ENCODE measurements around the gene EDIL3.
"Not testable (repeated sequence)": the region's sequence is repeated elsewhere in the genome, so short reads cannot be mapped to it uniquely, and the experiment has no call there.

The EDIL3 gene

GRCh38 chr5:84059672-84060071 is 325.0 kb downstream of the EDIL3 start:
- no peak for DNase-seq (ENCODE audit: low spot score)

DNA sequence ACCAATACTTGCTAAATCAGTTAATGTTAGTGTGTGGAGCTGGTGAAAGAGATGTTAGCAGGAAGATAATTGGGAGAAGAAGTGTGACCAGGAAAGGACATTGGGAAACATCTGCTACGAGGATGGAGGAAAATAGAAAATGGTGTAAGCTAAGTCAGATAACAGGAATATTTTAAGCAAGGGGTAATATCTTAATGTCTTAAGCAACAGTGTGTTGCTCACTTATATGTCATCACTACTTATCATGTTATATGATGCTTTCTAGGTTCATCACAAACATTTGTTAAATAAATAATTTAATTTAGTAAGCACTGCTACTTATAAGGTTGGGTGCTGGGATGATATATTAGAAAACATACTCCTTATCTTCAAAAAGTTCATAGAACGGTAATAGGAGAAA is 326.1 kb downstream of the EDIL3 start:
- no peak for DNase-seq (ENCODE audit: low spot score)

- DNase-seq (ENCODE audit: low spot score), result no peak
These were observed 327.5 kb downstream of the EDIL3 start for GRCh38 chr5:84057211-84057610.

DNA sequence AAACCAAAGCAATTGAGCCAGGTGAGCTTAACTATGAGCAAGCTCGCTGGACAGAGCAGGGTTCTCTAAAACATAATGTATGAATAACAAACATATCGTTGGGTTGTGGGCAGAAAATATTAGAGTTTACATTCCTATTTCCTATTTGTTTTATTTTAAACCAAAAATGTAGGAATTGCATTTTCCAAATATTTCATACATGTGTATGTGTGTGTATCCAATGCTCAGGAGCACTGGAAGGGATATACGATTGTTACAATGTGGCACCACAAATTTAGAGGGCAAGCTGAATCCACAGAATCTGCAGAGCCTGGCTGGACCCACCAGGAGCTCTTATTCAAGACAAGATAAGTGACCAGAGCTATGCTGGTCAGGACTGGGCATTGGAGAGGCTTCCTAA is 338.7 kb downstream of the EDIL3 start:
- no peak for DNase-seq (ENCODE audit: low spot score)

DNA sequence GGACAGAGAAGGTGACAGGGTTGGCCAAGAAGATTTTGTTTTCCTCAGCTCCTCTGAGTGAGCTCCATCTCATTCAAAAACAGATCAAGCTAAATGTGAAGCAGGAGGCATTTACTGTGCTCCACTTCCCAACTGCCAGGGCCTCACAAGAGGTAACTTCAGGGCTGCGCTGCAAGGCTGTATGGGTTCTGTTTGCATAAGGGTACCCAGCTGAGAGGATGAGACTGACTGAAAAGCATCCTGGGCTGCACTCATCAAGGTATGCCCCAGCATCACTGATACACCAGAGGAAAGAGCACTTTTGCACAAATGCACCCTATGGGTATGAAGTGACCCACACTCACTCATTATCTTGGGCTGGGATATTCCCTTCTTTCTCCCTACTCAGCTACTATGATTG is 347.8 kb downstream of the EDIL3 start:
- no peak for DNase-seq (ENCODE audit: low spot score)

DNA sequence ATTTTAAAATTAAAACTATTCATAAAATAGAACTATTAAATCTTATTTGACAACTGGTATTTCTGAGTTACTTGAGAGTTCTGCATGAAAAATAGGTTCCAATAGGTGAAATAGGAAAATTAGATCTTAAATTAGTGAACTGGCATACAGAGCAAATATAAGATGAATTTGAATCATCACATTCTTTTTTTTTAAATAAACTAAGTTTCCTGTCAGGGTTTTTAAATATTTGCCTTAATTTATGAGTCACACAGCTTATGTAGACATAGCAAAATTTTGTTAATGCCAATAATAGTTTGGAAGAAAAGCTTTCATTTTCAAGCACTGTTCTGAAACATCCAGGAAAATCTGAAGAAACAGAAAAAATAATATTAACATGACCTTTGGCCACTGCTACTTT is 352.4 kb downstream of the EDIL3 start:
- DNase-seq (ENCODE audit: low spot score), result no peak

GRCh38 chr5:84028093-84028492 is 356.6 kb downstream of the EDIL3 start:
- no peak for DNase-seq (ENCODE audit: low spot score)

- not testable (repeated sequence) for DNase-seq (ENCODE audit: low spot score)
These were observed 366.2 kb downstream of the EDIL3 start for GRCh38 chr5:84018521-84018920.

DNA sequence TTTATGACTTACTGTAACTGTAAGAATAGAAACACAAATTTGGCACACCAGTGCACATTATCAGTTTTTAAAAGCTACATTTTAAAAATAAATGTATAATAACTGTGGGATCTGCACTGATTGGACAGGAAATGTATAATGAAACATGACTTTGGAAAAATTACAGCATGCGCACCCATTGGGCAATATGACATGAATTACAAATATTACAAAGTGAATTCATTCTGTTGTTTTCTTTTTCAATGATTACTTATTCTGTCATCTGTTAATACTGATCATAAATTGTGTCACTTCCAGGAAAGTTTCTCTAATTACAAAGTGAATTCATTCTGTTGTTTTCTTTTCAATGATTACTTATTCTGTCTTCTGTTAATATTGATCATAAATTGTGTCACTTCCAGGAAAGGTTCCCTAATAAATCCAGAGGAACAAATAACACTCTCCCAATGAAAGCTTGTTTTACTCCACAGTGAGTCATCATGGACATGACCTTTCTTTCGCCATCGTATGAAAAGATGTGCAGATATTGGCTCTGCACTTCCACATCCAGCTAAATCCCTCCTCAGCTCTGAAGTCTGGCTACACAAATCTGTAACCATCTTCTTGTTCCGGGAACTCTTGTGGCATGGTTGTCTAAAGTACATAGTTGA is 367.0 kb downstream of the EDIL3 start:
- DNase-seq (ENCODE audit: low spot score), result no peak

DNA sequence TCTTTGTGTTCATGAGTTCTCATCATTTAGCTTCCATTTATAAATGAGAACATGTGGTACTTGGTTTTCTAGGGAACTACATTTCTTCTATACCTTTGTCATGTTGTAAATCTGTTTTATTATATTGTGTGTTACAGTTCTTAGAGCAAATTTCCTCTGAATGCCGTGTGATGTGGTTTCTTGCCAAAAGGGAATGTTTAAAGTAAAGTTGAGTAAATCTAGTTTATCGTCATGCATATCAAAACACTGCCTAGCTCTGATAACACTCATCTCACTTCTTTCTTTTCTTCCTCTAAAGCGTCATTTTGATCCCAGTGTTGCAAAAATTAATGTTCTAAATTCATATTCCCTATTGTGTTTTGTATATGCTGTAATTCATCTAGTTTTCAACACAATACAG is 368.6 kb downstream of the EDIL3 start:
- DNase-seq (ENCODE audit: low spot score), result no peak

DNA sequence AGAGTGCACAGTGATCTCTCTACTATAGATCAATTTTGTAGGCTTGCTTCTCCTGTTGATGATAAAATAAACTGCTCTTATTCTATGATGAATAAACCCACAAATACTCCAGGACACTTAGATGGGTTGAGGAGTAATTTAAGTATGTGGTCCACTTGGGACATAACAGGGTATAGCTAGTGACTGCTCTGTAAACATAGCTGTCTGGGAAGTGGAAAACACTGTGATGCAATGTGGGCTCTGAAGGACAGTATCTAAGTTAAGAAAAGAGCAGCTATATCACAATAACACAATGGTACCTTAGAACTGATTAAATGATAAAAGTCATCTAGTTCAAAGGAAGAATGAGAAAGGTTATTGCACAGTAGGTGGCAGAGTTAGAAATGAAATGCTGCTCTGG is 369.7 kb downstream of the EDIL3 start:
- DNase-seq (ENCODE audit: low spot score), result no peak

DNA sequence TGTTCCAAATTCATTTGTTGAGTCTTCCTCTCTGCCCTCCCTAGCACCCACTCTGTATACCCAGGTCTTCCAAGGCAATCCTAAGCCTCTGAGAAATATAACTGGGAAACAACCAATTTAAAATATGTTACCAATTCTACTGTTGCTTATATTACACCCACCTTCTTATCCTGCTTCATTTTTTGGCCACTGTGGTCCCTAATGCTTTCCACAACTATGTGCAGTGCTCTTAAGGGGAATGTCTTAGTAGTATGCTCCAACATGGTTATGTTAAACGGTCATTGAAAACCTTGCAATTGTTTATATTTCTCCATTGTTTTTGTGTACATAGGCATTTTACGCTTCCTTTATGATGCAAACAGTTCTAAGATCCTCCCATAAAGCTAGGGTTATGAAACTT is 390.9 kb downstream of the EDIL3 start:
- no peak for DNase-seq (ENCODE audit: low spot score)

DNA sequence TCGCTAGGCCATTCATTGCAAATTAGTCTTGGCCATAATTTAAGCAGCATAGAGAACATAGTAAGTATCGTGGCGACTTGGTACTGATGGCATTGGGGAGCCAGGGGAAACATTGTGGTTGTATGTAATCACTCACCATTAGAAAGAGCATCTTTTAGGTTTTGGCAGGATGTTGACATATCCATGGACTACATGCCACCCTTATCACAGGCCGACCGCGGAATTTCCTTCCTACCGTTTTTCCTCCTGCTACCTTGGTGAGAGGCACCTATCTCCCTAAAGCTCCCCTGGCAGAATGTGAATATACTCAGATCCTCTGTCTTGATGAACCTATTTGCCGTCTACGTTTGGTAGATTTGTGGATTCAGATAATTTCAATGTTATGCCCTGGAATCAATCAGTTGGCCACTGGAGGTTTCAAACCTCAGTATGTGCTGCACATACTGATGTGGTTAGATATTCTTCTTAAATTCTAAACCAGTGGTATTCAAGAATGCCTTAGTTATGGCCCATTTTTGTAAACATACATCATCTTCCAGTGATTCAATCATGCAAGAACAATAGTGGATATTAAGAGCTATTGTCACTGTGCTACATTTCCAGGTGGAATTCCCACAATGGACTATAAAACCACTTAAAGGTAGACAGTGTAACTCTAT is 393.0 kb downstream of the EDIL3 start:
- no peak for DNase-seq (ENCODE audit: low spot score)

DNA sequence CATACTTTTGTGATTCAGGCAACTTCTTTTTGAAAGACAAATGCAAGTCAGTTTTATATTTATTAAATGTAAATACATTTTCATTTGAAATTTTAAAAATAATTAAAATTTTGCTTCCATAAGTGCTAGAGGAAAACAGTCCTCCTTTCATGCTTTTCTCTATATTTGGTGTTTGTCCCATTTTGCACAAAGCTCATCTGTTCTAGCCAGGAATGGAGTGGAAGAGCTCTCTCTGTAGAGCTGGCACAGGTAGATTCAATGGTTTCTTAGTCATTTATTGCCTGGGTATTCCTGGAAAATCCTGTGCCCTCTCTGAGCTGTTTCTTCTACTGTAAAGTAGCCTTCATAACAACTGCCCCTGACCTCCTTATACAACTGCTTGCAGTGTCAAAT is 396.4 kb downstream of the EDIL3 start:
- no peak for DNase-seq (ENCODE audit: low spot score)

- DNase-seq (ENCODE audit: low spot score), result no peak
These were observed 397.0 kb downstream of the EDIL3 start for GRCh38 chr5:83987513-83988292.

GRCh38 chr5:83983852-83984251 is 400.8 kb downstream of the EDIL3 start:
- DNase-seq (ENCODE audit: low spot score), result no peak

DNA sequence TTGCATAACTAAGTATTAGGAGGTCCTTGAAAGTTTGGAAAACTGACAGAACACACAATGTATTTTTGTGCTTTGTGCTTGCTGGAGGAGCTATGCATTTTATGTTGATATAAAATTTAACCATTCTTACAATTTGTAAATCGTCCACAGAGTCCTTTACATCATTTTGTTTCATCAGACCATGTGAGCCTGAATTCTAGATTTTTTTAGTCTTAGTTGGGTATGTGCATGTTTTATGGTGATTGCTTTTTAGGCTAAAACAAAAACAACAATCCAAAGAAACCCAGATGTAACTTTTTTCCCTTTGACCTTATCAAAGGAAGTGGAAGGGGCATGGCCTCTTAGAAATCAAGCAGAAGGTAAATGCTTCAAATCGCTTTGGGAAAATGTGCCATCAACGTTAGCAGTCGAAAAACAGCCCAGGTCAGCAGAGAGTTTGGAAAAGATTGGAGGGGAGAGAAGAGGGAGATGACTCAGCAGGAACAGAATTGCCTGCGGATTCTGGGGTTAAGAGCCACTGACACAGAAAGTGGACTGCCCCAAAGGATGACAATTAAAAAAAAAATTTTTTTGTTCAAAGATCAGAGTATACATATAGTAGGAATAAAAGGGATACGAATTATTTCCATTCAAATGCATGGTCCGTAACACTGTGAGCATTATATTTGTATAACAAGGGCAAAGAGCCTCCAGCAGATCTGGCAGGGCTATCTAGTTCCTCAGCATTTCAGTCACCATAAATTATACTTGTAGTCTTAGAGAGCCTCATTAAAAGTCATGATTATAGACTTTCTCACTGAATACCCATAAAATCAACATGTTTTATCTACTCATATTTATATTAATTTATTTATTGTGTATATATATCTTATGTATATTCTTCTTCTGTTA is 410.5 kb downstream of the EDIL3 start:
- no peak for DNase-seq (ENCODE audit: low spot score)

DNA sequence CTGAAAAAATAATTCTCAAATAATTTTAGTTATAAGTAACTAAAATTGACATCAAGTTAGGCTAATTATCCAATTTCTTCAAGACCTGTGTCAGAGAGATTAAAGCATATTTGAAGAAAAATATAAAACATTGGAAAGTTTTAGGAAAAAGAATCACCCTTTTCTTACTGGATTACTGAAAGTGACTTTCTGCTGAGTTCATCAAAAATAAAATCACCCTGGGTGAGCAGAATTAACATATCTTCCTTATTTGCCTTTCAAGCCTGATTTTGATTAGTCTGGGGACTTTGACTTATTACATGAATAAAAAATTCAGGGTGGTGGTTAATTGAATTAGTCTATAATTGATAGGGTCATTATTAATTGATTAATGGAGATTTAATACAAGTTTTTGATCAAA is 411.8 kb downstream of the EDIL3 start:
- DNase-seq (ENCODE audit: low spot score), result no peak

- no peak for DNase-seq (ENCODE audit: low spot score)
These were observed 412.4 kb downstream of the EDIL3 start for GRCh38 chr5:83972236-83972635.

DNA sequence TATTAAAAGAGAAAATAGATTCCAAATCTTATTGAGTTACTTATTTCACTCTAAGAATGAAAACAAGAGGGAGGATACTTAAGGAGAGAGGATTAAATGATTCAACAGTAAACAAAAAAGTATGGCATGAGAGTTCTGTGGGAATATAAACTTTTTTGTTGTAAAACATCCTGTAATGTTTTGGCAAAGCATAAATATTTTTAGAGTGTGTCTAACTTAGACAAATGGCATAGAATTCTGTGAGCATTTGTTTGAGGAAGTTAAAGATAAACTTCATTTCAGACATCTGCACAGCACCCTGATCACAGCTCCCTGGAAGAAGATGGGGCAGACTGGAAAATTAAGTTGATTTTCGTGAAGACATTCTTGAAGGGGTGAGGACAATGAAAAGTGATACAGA is 417.3 kb downstream of the EDIL3 start:
- no peak for DNase-seq (ENCODE audit: low spot score)

DNA sequence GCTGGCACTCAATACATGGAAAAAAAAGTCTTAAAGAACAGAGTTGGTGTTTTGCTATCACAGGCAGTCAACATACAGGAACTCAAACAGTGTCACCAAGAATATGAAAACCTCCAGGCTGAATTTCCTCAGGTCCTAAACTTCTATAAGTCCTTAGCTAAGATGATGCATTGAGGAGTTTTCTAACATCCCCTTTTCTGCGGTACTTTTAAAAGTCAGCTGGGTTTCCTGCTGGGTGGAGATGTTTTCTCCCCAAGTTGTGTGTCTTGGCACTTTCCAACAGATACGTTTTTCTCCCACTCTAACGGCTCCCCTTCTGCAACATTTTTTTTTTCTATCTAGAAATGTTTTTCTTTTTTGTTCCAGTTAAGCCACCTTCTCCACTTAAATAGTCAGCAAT is 419.2 kb downstream of the EDIL3 start:
- DNase-seq (ENCODE audit: low spot score), result no peak

- no peak for DNase-seq (ENCODE audit: low spot score)
These were observed 420.4 kb downstream of the EDIL3 start for GRCh38 chr5:83964271-83964670.
